Fibroblast of the conjunctiva (primary cell): ENCODE data around the gene LRRC47.

Experiments used
- DNase-seq: peaks from one replicate; pipeline ENCODE4 v3.0.0-alpha.2; 2010; ENCODE audit warnings: low read depth

LRRC47 gene

DNA sequence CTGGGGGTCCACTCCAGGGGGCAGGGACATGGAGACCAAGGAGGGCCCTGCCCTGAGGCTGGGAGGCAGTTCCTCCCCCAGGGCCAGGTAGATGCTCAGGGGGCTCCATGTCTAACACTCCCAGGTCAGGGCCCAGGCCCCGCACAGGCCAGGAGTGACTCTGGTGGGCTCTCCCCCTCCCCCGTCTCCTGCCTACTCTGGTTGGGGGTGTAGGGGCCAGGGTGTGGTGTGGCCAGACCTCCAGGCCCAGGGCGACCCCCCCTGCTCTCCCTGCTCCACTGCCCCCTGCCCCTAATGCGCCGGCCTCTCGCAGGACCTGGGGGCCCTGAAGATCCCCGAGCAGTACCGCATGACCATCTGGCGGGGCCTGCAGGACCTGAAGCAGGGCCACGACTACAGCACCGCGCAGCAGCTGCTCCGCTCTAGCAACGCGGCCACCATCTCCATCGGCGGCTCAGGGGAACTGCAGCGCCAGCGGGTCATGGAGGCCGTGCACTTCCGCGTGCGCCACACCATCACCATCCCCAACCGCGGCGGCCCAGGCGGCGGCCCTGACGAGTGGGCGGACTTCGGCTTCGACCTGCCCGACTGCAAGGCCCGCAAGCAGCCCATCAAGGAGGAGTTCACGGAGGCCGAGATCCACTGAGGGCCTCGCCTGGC is 63.7 kb downstream of the LRRC47 start:
- DNase-seq, result no peak

DNA sequence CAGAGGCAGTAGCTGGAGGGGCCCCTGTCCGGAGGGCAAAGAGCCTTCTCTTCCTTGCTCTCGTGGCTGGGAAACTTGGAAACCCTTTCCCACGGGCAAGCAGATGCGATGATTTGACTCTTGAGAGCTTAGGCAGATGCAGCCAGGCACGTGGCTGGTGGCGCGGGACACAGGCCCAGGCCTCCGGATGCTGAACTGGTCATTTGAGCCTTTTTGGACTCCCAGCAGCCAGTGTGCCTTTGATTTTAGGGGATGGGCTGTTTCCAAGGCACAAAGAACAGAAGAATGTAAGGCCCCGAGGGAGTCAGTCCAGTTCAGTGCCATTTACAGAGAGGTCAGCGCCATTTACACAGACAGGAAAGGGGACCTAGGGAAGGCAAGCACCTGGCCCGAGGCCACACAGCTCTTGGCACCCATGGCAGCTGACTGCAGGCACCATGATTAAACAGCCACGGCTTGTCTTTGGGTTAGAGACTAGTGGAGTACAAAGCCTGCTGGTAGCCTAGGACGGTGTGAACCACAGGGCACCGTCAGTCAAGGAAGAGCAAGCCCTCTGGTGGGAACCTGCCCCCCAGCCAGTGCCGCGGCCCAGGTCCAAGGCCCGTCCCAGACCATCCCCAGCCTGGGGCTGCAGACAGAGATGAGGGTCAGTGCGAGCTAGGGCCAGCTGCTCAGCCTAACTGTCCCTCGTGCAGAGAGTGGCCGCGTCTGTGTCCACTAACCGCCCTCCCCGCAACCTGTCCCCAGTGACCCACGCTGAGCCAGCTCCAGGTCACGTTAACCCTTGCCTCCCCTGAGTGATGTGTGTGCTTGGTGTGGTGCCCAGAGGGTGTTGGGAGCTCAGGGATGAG is 64.5 kb downstream of the LRRC47 start:
- DNase-seq, result no peak

DNA sequence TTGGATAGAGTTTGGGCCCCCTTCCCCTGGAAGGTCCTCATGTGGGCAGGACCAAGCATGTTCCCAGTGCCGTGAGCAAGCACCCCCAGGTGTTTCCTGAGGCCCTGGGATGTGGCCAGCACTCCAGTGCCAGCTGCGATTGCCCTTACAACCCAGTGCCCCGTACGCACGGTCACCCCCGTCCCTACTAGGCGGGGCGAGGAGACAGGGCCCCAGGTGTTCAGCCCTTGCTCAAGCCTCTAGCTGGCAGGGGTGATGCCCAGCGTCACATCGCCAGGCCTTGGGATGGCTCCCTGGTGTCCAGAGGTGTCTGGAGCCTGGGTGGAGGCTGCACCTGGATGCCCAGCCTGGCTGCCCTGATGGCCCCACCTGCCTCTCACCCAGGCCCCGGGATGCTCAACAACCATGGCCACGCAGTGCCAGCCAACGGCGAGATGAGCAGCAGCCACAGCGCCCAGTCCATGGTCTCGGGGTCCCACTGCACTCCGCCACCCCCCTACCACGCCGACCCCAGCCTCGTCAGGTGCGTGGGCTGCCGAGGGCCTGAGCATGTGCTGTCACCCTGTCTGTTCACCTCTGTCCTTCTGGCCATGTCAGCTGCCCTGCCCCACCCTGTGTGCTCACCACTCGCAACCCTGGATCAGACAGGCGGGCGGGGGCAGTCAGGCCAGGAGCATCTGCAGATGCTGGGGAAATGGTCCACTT is 65.6 kb downstream of the LRRC47 start:
- DNase-seq, result no peak

DNA sequence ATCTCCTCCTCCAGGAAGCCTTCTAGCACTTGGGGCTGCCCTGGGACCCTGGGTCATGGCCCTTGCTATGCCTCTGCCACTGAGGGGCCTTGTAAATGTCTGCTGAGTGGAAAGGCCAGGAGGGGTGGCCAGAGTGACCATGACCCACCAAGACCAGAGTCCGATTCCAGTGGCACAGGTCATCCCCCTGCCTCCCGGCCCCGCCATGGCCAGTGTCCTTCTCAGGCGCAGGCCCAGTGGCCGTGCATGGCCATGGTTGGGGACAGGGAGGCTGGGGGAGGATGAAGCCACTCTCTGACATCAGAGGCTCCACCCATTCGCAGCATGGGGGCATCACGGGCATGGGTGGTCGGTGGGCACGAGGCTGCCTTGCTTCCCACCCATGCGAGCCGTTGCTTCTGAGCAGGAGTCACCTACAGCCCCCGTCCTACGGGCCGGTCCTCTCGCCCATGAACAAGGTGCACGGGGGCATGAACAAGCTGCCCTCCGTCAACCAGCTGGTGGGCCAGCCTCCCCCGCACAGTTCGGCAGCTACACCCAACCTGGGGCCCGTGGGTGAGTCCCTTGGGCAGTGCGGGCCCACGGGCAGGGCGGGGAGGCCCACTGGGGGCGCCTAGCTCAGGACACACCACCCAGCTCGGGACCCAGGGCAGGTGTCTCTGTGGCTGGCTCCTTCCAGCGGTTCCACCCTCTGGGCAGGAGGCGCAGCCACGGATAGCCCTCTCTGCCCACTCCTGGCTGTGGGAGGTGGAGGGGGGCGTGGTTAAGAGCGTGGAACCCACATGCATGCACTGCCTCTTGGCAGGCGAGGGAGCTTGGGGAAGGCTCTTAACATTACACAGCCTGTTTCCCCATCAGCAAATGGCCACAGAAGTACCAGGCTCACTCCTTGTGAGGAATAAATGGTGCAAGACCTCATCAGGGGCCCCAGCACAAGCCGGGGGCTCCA is 66.4 kb downstream of the LRRC47 start:
- DNase-seq, result no peak
